ENCODE measurements around the gene KCNAB1.

- TF ChIP-seq CTCF (IDR thresholded peaks at IDR 0.05) (no peak), POLR2A (IDR thresholded peaks at IDR 0.05) (no peak)
Measured at GRCh38 chr3:156397534-156397933, 277.2 kb downstream of the KCNAB1 start.

Data from breast epithelium (tissue), 3 donors.